Hepatic stellate cell (primary cell): ENCODE results near the gene PRRC2B.
"Not testable (repeated sequence)": the region's sequence is repeated elsewhere in the genome, so short reads cannot be mapped to it uniquely, and the experiment has no call there.

Experiments
- DNase-seq: peaks from one replicate; pipeline ENCODE4 v3.0.0; 2011; ENCODE audit warnings: low spot score

The PRRC2B gene

DNA sequence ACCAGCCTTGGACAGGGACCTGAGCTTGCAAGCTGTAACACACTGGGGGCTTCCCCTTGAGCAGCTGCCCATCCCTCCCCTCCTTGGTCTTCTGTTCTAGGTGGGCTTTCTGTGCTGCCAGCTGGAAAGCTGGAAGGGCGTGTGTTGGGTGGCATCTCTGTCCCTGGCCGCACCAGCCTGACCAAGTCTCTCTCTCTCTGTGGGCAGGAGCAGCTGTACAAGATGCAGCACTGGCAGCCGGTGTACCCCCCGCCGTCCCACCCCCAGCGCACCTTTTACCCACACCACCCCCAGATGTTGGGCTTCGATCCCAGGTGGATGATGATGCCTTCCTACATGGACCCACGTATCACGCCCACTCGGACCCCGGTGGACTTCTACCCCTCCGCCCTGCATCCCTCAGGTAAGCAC is 76.7 kb downstream of the PRRC2B start:
- DNase-seq, result no peak

- not testable (repeated sequence) for DNase-seq
Measured at GRCh38 chr9:131472085-131472484, 78.2 kb downstream of the PRRC2B start.

- no peak for DNase-seq
Measured at GRCh38 chr9:131473198-131473885, 79.5 kb downstream of the PRRC2B start.

DNA sequence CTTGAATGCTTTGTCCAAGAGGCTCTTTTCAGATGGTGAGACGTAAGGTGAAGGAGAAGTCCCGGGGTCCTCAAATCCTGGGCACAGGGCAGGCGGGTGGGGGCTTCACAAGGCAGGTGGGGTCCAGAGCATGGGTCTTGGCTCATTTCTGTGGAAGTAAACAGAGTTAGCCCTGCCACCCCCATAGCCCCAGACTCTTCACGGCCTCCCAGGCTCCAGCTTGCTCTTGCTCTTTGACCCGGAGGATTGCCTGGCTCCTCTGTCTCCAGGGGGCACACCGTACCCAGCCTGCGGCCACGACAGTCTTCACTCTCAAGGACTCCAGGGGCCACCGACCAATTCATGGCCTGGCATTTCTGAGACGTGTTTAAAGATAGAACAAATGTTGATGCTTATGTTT is 80.0 kb downstream of the PRRC2B start:
- no peak for DNase-seq

GRCh38 chr9:131474711-131475110 is 80.8 kb downstream of the PRRC2B start:
- DNase-seq, result no peak

GRCh38 chr9:131475111-131475955 is 81.4 kb downstream of the PRRC2B start:
- no peak for DNase-seq

DNA sequence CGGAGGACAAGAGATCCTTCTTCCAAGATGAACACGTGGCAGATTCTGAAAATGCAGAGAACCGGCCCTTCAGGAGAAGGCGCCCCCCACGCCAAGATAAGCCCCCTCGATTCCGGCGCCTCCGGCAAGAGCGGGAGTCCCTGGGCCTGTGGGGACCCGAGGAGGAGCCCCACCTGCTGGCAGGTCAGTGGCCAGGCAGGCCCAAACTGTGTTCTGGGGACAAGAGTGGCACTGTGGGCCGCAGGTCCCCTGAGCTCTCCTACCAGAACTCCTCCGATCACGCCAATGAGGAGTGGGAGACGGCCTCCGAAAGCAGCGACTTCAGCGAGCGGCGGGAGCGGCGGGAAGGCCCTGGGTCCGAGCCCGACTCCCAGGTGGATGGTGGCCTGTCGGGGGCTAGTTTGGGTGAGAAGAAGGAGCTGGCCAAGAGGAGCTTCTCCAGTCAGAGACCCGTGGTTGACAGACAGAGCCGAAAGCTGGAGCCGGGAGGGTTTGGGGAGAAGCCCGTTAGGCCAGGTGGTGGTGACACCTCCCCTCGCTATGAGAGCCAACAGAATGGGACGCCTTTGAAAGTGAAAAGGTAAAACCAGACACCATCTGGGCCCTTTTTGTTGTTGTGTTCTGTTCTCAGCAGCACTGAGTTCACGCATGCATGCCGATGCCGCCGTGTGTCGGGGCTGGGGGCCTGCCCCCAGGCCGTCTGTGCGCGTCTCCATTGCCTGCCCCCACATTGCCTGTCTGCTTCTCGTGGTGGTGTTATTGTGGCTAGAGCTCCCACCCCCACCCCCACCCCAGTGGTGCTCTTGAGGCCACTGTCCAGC is 82.3 kb downstream of the PRRC2B start:
- no peak for DNase-seq

- no peak for DNase-seq
Measured at GRCh38 chr9:131476777-131477345, 83.0 kb downstream of the PRRC2B start.

DNA sequence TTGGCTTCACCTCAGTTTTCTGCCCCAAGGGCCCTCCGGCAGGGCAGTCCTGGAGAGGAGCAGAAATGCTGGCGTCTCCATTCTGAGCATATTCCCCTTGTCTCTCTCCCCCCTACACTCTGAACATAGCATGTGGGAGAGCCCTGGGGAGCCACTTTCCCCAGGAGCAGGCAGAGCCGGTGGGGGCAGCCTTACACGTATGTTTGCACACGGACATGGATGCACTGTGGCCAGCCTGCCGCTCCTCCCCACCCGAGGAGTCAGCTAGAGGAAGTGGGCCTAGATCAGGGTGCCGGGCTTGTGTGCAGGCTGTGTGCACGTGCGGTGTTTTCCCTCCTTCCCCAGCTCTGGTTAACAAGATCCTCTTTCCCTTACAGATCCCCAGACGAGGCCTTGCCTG is 83.5 kb downstream of the PRRC2B start:
- DNase-seq, result no peak

- no peak for DNase-seq
Measured at GRCh38 chr9:131477816-131478419, 84.0 kb downstream of the PRRC2B start.

DNA sequence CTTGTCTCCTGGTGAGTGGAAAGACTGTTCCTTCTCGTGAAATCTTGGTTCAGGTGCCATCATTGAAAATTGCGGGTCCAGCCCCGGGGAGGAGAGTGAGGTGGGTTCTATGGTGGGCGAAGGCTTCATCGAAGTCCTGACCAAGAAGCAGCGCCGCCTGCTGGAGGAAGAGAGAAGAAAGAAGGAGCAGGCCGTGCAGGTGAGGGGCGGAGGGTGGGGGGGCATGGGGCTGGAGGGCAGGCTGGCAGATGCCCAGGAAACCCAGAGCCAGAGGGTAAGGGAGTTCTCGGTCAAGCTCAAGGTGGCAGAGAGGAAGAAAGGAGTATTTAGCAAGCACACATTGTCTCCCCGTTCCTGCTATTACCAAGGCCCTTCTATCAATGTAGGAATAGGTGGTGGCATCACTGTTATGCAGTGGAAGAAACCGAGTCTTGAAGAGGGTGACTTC is 84.6 kb downstream of the PRRC2B start:
- DNase-seq, result no peak

GRCh38 chr9:131478911-131479310 is 85.0 kb downstream of the PRRC2B start:
- DNase-seq, result no peak

GRCh38 chr9:131480258-131480657 is 86.4 kb downstream of the PRRC2B start:
- no peak for DNase-seq

GRCh38 chr9:131481441-131482342 is 87.8 kb downstream of the PRRC2B start:
- DNase-seq, result no peak

DNA sequence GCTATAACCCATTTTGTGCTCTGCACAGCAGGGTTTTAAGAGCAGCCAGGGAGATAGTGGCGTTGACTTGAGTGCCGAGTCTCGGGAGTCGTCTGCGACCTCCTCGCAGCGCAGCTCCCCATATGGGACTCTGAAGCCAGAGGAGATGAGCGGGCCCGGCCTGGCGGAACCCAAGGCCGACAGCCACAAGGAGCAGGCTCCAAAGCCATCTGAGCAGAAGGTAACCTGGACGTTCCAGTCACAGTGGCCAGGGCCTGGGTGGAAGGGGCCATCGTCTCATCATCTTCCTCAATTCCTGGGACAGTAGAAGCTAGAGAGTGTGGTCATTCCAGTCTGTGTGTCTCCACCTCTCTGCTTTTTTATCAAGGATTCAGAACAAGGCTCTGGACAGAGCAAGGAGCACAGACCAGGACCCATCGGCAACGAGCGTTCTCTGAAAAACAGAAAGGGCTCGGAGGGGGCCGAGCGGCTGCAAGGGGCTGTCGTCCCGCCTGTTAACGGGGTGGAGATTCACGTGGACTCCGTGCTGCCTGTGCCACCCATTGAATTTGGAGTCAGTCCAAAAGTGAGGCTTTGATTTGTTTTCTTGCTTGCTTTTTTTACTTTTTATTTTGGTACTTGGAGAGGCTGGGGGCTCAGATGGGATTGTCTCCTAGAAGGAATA is 88.6 kb downstream of the PRRC2B start:
- DNase-seq, result no peak

DNA sequence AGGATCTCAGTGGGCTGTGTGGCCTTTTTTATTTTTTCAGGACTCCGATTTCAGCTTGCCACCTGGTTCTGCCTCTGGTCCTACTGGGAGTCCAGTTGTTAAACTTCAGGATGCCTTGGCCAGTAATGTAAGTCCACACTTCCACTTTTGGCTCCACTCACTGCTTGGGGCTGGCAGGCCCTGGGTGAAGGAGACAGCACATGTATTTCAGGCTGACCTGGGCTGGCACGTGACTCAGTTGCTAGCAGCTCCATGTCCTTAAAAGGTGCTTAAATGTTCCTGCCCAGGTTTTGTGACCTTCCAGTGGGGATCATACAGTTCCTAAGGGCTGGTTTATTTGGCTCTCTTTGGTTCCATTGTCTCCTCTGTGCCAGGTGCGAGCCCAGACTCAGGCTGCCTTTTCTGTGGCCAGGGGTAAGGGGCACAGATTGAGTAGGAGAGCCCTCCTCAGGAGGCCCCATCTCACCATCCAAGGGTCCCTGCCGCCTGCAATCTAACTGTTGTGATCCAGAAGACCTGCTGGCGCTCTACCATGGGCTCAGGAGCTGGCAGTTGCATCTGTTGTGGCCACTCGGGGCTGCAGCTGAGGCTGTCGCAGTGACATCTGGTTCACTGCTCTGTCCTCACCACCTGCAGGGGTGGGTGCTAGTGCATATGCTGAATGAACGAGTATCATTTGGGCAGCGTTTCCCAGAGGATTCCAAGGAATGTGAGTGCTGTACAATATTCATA is 89.6 kb downstream of the PRRC2B start:
- DNase-seq, result no peak

DNA sequence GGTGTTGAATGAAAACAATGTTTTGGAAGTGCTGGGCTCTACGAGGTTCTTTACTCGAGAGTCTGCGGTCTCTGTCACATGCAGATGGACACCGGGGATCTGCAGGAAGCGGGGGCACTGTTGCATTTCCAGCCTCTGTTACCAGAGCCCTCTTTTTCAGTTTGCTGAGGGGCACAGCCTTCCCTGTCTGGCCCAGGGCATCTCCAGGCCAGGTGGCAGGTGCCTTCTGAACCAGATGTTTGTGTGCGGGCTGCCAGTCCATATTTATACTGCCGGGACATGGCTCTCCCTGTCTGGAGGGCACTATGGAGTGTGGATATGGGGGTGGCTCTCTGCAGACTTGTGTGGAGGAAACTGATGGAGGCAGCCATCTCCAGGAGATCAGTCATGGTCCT is 90.2 kb downstream of the PRRC2B start:
- DNase-seq, result no peak

DNA sequence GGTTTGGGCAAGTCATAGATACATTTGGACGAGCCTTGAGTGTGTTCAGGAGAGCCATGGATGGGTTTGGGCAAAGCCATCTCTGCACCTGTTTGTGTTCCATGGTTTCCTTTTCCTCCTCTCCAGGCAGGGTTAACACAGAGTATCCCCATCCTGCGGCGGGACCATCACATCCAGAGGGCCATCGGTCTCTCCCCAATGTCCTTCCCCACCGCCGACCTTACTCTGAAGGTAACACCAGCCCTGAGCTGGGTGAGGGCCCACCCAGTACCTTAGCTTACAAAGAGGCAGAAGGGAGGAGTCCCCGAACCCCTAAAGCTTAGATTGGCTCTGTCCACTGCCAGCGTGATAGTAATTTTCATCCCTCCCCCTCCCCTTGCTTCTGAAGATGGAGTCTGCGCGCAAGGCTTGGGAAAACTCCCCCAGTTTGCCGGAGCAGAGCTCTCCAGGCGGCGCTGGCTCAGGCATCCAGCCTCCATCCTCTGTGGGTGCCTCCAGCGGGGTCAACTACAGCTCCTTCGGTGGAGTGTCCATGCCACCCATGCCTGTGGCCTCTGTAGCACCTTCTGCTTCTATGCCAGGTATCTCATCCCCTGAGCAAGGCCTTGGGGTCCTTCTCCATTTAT is 90.8 kb downstream of the PRRC2B start:
- DNase-seq, result no peak

GRCh38 chr9:131485206-131485605 is 91.3 kb downstream of the PRRC2B start:
- DNase-seq, result no peak
